ENCODE data around the gene SUPT6H.
A peak's percentile ranks its signal among the peaks of the same experiment; 100 is the strongest.

Gene SUPT6H

GRCh38 chr17:28710861-28711722, 49.1 kb downstream of the SUPT6H start (continued):
- peak; percentile 93 for TF ChIP-seq ZNF398 (tag by site-specific recombination; IDR thresholded peaks at IDR 0.05)
- TF ChIP-seq ZNF324 (tag by site-specific recombination; IDR thresholded peaks at IDR 0.05) = peak; percentile 56; the same call in 1 of the 2 replicates
- peak; percentile 35; the same call in 1 of the 2 replicates for TF ChIP-seq ZIC2 (tag by site-specific recombination; IDR thresholded peaks at IDR 0.05)
- TF ChIP-seq PRDM2 (tag by site-specific recombination; IDR thresholded peaks at IDR 0.05; ENCODE audit: borderline replicate concordance) = no peak
- TF ChIP-seq ZNF335 (tag by site-specific recombination; conservative IDR thresholded peaks at IDR 0.05) = peak; percentile 91
- TF ChIP-seq GLI2 (tag by site-specific recombination; IDR thresholded peaks at IDR 0.05; ENCODE audit: borderline replicate concordance, low read depth) = no peak
- TF ChIP-seq ZBTB17 (tag by site-specific recombination; IDR thresholded peaks at IDR 0.05) = peak; percentile 96
- peak; percentile 89 for TF ChIP-seq ZNF513 (tag by site-specific recombination; IDR thresholded peaks at IDR 0.05)
- no peak for TF ChIP-seq ZNF558 (tag by site-specific recombination; IDR thresholded peaks at IDR 0.05)
- no peak for TF ChIP-seq ZNF837 (tag by site-specific recombination; IDR thresholded peaks at IDR 0.05)
- no peak for TF ChIP-seq ZNF530 (tag by site-specific recombination; IDR thresholded peaks at IDR 0.05; ENCODE audit: low read depth)
- TF ChIP-seq ZNF560 (tag by site-specific recombination; IDR thresholded peaks at IDR 0.05; ENCODE audit: borderline replicate concordance) = no peak
- TF ChIP-seq ZNF239 (tag by site-specific recombination; IDR thresholded peaks at IDR 0.05) = no peak
- no peak for TF ChIP-seq ZNF654 (tag by site-specific recombination; IDR thresholded peaks at IDR 0.05; ENCODE audit: low read depth)
- TF ChIP-seq ZNF510 (tag by site-specific recombination; IDR thresholded peaks at IDR 0.05; ENCODE audit: insufficient replicate concordance) = no peak
- TF ChIP-seq ZNF660 (tag by site-specific recombination; IDR thresholded peaks at IDR 0.05) = peak; percentile 83
- TF ChIP-seq SP7 (tag by site-specific recombination; IDR thresholded peaks at IDR 0.05) = peak; percentile 82
- peak; percentile 83 for TF ChIP-seq ZNF76 (tag by site-specific recombination; IDR thresholded peaks at IDR 0.05; ENCODE audit: borderline replicate concordance, low read depth)
- TF ChIP-seq ZNF423 (tag by site-specific recombination; IDR thresholded peaks at IDR 0.05) = peak; percentile 36; the same call in 1 of the 2 replicates
- TF ChIP-seq ZNF169 (tag by site-specific recombination; IDR thresholded peaks at IDR 0.05) = no peak
- TF ChIP-seq ZNF580 (tag by site-specific recombination; IDR thresholded peaks at IDR 0.05) = 0 out of 2 replicates have a peak, but pooled peaks have one; percentile 21
- peak; percentile 98 for TF ChIP-seq ZBTB8A (tag by site-specific recombination; IDR thresholded peaks at IDR 0.05)
- TF ChIP-seq ZNF830 (tag by site-specific recombination; IDR thresholded peaks at IDR 0.05; ENCODE audit: low read depth) = no peak
- TF ChIP-seq ZNF121 (tag by site-specific recombination; IDR thresholded peaks at IDR 0.05) = no peak
- no peak for TF ChIP-seq ZFP3 (tag by site-specific recombination; IDR thresholded peaks at IDR 0.05; ENCODE audit: low read depth)
- 0 out of 2 replicates have a peak, but pooled peaks have one; percentile 26 for TF ChIP-seq BCL11A (tag by site-specific recombination; IDR thresholded peaks at IDR 0.05; ENCODE audit: low read depth)
- TF ChIP-seq ZNF133 (tag by site-specific recombination; IDR thresholded peaks at IDR 0.05) = no peak
- TF ChIP-seq ZNF514 (tag by site-specific recombination; IDR thresholded peaks at IDR 0.05) = no peak
- TF ChIP-seq ELK4 (IDR thresholded peaks at IDR 0.05; ENCODE audit: borderline replicate concordance, low read depth, low read length) = no peak
- TF ChIP-seq ZNF10 (tag by site-specific recombination; IDR thresholded peaks at IDR 0.05) = no peak
